ENCODE data around the gene VSX1. TPM values are rescaled to one million over a fixed set of nuclear protein-coding genes. Genes with fewer than 3 reads are reported as not detected.

VSX1 gene
- polyA plus RNA-seq, 1 of the 3 experiments (the other 2 are of a cell fraction): not detected

DNA sequence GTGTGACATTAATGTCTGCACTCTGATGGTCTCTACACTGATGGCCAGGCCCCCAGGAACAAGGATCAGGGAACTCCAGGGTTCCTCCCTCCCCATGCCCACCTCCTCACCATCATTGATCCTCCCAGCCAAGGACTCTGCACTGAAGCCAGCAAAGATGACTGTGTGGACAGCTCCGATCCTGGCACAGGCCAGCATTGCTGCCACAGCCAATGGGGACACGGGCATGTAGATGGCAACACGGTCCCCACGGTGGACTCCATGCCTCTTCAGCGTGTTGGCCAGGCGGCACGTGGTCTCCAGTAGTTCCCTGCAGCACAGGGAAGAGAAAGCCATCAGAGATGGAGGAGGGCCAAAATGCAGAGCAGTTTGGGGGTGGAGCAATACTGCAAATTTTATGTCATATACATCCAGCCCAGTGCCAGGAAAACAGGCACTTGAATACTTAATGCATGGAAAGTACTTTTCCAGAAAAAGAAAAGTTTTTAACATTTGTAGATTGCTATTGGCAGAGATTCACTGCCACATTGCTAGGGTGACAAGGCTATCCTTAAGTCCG lies 51.2 kb downstream of the VSX1 start:
- TF ChIP-seq, protein P1, sequence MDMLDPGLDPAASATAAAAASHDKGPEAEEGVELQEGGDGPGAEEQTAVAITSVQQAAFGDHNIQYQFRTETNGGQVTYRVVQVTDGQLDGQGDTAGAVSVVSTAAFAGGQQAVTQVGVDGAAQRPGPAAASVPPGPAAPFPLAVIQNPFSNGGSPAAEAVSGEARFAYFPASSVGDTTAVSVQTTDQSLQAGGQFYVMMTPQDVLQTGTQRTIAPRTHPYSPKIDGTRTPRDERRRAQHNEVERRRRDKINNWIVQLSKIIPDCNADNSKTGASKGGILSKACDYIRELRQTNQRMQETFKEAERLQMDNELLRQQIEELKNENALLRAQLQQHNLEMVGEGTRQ (IDR thresholded peaks at IDR 0.05; ENCODE audit: borderline replicate concordance, low read depth, low read length): no peak
- TF ChIP-seq TEAD4 (IDR thresholded peaks at IDR 0.05; ENCODE audit: borderline replicate concordance, insufficient read depth) (no peak), RFX5 (IDR thresholded peaks at IDR 0.05; ENCODE audit: low read length) (no peak), TCF12 (IDR thresholded peaks at IDR 0.05) (no peak), GATA2 (CRISPR knock-in tag; IDR thresholded peaks at IDR 0.05) (no peak), FOSL2 (IDR thresholded peaks at IDR 0.05; ENCODE audit: borderline replicate concordance, low read depth) (no peak), YY1 (IDR thresholded peaks at IDR 0.05; ENCODE audit: low read depth) (no peak), EP300 (IDR thresholded peaks at IDR 0.05; ENCODE audit: borderline replicate concordance in 1 of 2, low read depth in 1 of 2, low read length in 1 of 2) (no peak), RCOR1 (IDR thresholded peaks at IDR 0.05; ENCODE audit: low read length) (no peak), NRF1 (IDR thresholded peaks at IDR 0.05; ENCODE audit: low read depth, low read length) (no peak), GABPA (IDR thresholded peaks at IDR 0.05; ENCODE audit: low read depth) (no peak)
- TF ChIP-seq, protein P2, sequence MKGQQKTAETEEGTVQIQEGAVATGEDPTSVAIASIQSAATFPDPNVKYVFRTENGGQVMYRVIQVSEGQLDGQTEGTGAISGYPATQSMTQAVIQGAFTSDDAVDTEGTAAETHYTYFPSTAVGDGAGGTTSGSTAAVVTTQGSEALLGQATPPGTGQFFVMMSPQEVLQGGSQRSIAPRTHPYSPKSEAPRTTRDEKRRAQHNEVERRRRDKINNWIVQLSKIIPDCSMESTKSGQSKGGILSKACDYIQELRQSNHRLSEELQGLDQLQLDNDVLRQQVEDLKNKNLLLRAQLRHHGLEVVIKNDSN (IDR thresholded peaks at IDR 0.05; ENCODE audit: borderline replicate concordance, low read depth): no peak
- no peak overlapping the region for H3K4me3 ChIP-seq (ENCODE audit: low read depth in 2 of 2, low read length in 1 of 2)
- H3K36me3 ChIP-seq (replicated peaks in 1 of 2; ENCODE audit: control insufficient read depth in 1 of 2, insufficient read depth in 2 of 2, low read length in 1 of 2): no peaks in the 10 kb centered on the region
- no peaks in the 10 kb centered on the region for H3K9me2 ChIP-seq
- DNase-seq: no peak
- no peak overlapping the region for H3K4me2 ChIP-seq
- H3K9me3 ChIP-seq: no peaks in the 10 kb centered on the region
- no peaks in the 10 kb centered on the region for H3F3A ChIP-seq (replicated peaks; ENCODE audit: insufficient read depth)
- ChIA-PET POLR2A (no interaction called here), CTCF (no interaction called here)
- H3K79me2 ChIP-seq (ENCODE audit: insufficient read depth): no peaks in the 10 kb centered on the region
- H3K9ac ChIP-seq: no peak overlapping the region
- no peaks in the 10 kb centered on the region for H3K27me3 ChIP-seq (ENCODE audit: insufficient read depth)
- no peak overlapping the region for H2AFZ ChIP-seq (ENCODE audit: low read depth)
- 73% methylated on average over 4 of the region's 8 CpGs for WGBS (ENCODE audit: low lambda C conversion rate)
- H3K4me1 ChIP-seq (ENCODE audit: control insufficient read depth in 1 of 2, insufficient read depth in 2 of 2, low read depth in 1 of 2, low read length in 1 of 2): peaks cover 0 to 6% of the 10 kb centered on the region in 2 experiments; a peak in 1 of 4 replicates
- no peak overlapping the region for H3K27ac ChIP-seq (ENCODE audit: low read depth in 2 of 2, low read length in 1 of 2)
- H4K20me1 ChIP-seq (ENCODE audit: insufficient read depth): no peaks in the 10 kb centered on the region

DNA sequence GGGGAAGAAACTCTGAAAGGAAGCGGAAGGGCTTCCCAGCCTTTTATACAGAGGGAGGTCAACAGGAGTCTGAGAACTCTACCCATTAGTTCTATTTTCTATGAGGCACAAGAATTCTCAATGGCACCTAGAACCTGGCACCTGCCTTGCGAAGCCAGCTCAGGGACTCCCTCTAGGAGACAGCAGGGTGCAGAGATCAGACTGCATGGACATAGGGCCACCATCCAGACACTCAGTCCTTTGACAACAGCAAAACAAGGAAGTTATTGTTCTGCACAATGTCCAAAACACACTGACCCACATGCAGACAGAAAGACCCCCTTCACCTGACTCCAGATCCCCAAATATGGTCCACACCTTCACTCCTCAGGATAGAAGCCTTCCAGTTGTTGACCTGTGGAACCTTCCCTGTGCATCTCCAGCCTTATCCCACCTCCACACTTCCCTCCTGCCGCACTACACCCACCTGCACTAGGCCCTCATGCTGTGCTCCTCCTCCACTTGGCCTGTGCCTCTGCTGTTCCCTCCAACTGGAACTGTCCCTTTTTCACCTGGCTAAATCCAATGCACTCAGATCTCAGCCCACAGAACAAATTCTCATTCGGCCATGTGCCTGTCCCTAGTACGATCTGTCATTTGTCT lies 51.8 kb downstream of the VSX1 start:
- Histone ChIP-seq H3K4me1 (ENCODE audit: control insufficient read depth in 1 of 2, insufficient read depth in 2 of 2, low read depth in 1 of 2, low read length in 1 of 2) (peaks cover 0 to 6% of the 10 kb centered on the region in 2 experiments; a peak in 1 of 4 replicates), H3K36me3 (replicated peaks in 1 of 2; ENCODE audit: control insufficient read depth in 1 of 2, insufficient read depth in 2 of 2, low read length in 1 of 2) (no peaks in the 10 kb centered on the region), H3K4me3 (ENCODE audit: low read depth in 2 of 2, low read length in 1 of 2) (no peak overlapping the region), H3K27ac (ENCODE audit: low read depth in 2 of 2, low read length in 1 of 2) (no peak overlapping the region), H2AFZ (ENCODE audit: low read depth) (no peak overlapping the region), H3K27me3 (ENCODE audit: insufficient read depth) (no peaks in the 10 kb centered on the region), H3F3A (replicated peaks; ENCODE audit: insufficient read depth) (no peaks in the 10 kb centered on the region), H4K20me1 (ENCODE audit: insufficient read depth) (no peaks in the 10 kb centered on the region), H3K9me2 (no peaks in the 10 kb centered on the region), H3K79me2 (ENCODE audit: insufficient read depth) (no peaks in the 10 kb centered on the region), H3K4me2 (no peak overlapping the region), H3K9me3 (no peaks in the 10 kb centered on the region), H3K9ac (no peak overlapping the region)
- POLR2A ChIA-PET: no interaction called here
- no peak for DNase-seq
- CTCF ChIA-PET: no interaction called here
- WGBS (ENCODE audit: low lambda C conversion rate): 88% methylated on average over 5 of the region's 5 CpGs
- TF ChIP-seq, protein P3, sequence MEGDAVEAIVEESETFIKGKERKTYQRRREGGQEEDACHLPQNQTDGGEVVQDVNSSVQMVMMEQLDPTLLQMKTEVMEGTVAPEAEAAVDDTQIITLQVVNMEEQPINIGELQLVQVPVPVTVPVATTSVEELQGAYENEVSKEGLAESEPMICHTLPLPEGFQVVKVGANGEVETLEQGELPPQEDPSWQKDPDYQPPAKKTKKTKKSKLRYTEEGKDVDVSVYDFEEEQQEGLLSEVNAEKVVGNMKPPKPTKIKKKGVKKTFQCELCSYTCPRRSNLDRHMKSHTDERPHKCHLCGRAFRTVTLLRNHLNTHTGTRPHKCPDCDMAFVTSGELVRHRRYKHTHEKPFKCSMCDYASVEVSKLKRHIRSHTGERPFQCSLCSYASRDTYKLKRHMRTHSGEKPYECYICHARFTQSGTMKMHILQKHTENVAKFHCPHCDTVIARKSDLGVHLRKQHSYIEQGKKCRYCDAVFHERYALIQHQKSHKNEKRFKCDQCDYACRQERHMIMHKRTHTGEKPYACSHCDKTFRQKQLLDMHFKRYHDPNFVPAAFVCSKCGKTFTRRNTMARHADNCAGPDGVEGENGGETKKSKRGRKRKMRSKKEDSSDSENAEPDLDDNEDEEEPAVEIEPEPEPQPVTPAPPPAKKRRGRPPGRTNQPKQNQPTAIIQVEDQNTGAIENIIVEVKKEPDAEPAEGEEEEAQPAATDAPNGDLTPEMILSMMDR (IDR thresholded peaks at IDR 0.05): no peak
- TF ChIP-seq MEF2A (IDR thresholded peaks at IDR 0.05; ENCODE audit: borderline replicate concordance, low read depth): no peak
- TF ChIP-seq, protein P4, sequence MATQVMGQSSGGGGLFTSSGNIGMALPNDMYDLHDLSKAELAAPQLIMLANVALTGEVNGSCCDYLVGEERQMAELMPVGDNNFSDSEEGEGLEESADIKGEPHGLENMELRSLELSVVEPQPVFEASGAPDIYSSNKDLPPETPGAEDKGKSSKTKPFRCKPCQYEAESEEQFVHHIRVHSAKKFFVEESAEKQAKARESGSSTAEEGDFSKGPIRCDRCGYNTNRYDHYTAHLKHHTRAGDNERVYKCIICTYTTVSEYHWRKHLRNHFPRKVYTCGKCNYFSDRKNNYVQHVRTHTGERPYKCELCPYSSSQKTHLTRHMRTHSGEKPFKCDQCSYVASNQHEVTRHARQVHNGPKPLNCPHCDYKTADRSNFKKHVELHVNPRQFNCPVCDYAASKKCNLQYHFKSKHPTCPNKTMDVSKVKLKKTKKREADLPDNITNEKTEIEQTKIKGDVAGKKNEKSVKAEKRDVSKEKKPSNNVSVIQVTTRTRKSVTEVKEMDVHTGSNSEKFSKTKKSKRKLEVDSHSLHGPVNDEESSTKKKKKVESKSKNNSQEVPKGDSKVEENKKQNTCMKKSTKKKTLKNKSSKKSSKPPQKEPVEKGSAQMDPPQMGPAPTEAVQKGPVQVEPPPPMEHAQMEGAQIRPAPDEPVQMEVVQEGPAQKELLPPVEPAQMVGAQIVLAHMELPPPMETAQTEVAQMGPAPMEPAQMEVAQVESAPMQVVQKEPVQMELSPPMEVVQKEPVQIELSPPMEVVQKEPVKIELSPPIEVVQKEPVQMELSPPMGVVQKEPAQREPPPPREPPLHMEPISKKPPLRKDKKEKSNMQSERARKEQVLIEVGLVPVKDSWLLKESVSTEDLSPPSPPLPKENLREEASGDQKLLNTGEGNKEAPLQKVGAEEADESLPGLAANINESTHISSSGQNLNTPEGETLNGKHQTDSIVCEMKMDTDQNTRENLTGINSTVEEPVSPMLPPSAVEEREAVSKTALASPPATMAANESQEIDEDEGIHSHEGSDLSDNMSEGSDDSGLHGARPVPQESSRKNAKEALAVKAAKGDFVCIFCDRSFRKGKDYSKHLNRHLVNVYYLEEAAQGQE (IDR thresholded peaks at IDR 0.05; ENCODE audit: low read depth, low read length): no peak
- TF ChIP-seq EP300 (IDR thresholded peaks at IDR 0.05; ENCODE audit: borderline replicate concordance in 1 of 2, low read depth in 1 of 2, low read length in 1 of 2): no peak
- no peak for TF ChIP-seq NRF1 (IDR thresholded peaks at IDR 0.05; ENCODE audit: low read depth, low read length)
- no peak for TF ChIP-seq RAD21 (IDR thresholded peaks at IDR 0.05; ENCODE audit: low read length)
- TF ChIP-seq FOXM1 (IDR thresholded peaks at IDR 0.05; ENCODE audit: low read depth): no peak
- no peak for TF ChIP-seq FOXJ3 (CRISPR knock-in tag; IDR thresholded peaks at IDR 0.05)
- TF ChIP-seq GATA2 (CRISPR knock-in tag; IDR thresholded peaks at IDR 0.05): no peak
- TF ChIP-seq YY1 (IDR thresholded peaks at IDR 0.05; ENCODE audit: low read depth): no peak
- TF ChIP-seq JUND (IDR thresholded peaks at IDR 0.05): no peak
- TF ChIP-seq RFX5 (IDR thresholded peaks at IDR 0.05; ENCODE audit: low read length): no peak
- TF ChIP-seq, protein P2 (IDR thresholded peaks at IDR 0.05; ENCODE audit: borderline replicate concordance, low read depth): no peak

All from SK-N-SH (cell line).